Coronary artery (tissue), 2 donors: Measurements from ENCODE around the gene OTOG.

Experiments
- DNase-seq: peaks from one replicate; pipeline ENCODE4 v3.0.0-alpha.2; 2017; ENCODE audit warnings: low spot score
- H3K27ac ChIP-seq, 2 donors: fragments of 200-600 bp; sonication (generic); one replicate each; pipeline ENCODE4 v1.5.1; 2016 to 2019
- H3K4me3 ChIP-seq: fragments of 200-600 bp; sonication (generic); 2 replicates; pipeline ENCODE4 v1.5.1; 2016; ENCODE audit warnings: mild to moderate bottlenecking, moderate library complexity
- TF ChIP-seq, protein P1 (sequence below): fragments of 200-600 bp; sonication (generic); IDR thresholded peaks from one replicate; pipeline ENCODE4 v1.5.1; 2019; ENCODE audit warnings: antibody characterized with exemption

OTOG gene

DNA sequence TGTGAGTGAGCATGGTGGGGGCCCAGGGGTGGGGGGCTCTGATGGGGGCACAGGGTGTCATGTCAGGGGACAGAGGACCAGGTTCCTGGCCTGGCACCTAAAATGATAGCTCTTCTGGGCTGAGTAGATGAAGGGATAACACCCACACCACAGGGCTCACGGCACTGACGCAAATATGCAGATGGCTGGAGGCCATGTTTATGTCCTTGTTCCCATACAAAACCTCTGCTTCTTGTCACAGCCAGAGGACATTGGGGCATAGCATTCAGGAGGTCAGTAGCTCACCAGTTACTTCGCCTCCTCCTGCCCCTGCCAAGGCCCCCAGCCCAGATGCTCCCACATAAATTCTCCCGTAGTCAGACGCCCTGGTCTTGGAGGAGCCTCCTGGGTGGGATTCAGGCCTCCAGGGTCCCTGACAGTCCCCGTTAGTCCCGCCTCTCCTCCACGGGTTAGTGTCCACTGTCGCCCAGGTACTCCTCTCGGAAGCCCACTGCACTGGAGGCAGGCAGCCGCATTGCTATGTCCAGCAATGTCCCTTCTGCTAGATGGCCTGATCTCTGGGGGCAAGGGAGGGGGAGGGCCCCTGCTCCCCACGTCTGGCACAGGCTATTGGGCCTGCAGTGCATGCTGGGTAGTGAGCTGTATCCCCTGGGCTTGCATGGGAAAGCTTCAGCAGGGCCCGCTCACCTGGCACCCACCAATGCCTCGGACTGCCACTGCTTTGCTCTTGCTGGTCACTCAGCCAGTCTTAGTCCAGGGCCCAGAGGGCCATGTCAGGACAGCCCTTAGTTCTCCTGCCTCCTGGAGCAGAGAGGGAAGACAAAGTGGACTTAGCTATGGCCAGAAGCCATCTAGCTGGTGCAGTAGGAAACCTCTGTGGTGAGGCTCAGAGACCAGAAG, 96.7 kb downstream of the OTOG start:
- Histone ChIP-seq H3K4me3 (no peak overlapping the region), H3K27ac (no peak overlapping the region)
- TF ChIP-seq, protein P1, sequence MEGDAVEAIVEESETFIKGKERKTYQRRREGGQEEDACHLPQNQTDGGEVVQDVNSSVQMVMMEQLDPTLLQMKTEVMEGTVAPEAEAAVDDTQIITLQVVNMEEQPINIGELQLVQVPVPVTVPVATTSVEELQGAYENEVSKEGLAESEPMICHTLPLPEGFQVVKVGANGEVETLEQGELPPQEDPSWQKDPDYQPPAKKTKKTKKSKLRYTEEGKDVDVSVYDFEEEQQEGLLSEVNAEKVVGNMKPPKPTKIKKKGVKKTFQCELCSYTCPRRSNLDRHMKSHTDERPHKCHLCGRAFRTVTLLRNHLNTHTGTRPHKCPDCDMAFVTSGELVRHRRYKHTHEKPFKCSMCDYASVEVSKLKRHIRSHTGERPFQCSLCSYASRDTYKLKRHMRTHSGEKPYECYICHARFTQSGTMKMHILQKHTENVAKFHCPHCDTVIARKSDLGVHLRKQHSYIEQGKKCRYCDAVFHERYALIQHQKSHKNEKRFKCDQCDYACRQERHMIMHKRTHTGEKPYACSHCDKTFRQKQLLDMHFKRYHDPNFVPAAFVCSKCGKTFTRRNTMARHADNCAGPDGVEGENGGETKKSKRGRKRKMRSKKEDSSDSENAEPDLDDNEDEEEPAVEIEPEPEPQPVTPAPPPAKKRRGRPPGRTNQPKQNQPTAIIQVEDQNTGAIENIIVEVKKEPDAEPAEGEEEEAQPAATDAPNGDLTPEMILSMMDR, result no peak
- DNase-seq, result no peak

DNA sequence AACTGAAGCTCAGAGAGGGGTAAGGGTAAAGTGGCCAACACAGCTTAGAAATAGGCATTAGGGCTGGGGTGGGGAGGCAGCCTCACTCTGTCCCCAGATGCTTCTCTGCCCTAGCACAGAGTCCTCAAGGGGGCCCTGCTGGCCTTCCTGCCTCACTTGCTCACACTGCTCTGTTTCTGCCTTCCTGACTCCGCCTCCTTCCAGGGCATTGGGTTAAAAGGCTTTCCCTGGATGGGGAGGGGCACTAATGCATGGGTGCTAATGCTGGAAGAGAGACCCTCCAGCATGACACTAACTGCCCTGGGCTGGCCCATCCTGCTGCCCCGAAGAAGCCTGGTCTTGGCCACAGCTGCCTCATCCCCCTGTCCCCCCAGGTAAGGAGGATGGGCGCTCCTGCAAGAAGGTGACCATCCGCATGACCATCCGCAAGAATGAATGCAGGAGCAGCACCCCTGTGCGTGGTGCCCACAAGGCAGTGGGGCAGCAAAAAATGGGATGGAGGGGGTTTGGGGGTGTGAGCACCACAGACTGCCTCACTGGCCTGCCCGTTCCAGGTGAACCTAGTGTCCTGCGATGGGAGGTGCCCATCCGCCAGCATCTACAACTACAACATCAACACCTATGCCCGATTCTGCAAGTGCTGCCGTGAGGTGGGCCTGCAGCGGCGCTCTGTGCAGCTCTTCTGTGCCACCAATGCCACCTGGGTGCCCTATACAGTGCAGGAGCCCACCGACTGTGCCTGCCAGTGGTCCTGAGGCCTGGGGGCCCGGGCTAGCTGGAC, 98.3 kb downstream of the OTOG start:
- TF ChIP-seq, protein P1, result no peak
- Histone ChIP-seq H3K4me3 (no peak overlapping the region), H3K27ac (no peak overlapping the region)
- DNase-seq, result no peak

DNA sequence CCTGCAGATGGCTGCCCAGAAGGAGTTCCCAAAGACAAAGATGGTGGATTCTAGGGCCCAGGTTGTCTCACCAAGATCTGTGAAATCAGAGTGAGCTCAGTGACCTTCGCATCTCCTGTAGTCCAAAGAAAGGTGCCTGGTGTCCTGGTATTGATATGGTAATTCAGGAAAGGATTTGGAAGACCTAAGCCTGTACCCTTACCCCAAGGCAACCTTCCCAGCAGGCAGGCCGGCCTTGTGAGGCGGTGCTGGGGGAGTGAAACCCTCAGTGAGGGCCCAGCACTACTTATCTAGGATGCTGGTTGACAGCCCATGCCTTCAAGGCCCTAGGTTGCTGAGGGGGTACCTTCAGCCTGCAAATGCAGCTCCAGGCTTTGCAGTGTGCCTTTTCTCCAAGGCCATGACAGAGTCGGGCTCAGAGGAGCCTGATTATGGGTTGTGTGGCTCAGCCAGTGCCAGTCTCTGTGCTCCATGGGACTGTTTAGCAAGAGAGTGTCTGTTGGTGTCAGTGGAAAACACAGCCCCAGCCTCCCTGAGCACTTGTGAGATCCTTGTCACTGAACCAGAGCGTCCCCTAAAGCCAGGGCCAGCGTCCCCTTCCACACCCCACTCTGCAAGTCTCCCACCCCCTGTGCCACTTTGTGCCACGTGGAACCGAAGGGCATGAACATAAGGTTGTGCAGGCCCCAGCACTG, 99.5 kb downstream of the OTOG start:
- Histone ChIP-seq H3K4me3 (no peak overlapping the region), H3K27ac (no peak overlapping the region)
- DNase-seq, result no peak
- TF ChIP-seq, protein P1, result no peak

DNA sequence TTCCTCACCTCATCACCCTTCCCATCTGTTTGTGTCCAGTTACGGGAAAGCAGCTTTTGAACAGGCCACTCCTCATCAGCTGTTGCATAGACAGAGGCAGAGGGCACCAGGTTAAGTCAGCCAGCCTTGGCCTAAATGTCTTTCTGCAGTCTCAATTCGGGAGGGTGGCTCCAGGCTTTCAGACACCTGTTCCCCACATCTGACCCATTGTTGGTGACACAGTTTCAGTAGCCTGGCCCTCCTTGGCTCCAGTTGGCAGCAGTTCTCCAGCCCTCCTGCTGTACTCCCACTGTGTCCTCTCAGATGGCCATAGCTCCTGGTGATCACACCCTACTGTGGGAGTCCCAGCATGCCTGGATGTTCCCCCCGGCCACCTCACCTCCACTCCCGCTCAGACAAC, 101.5 kb downstream of the OTOG start:
- TF ChIP-seq, protein P1, result no peak
- H3K4me3 ChIP-seq, result no peak overlapping the region
- no peak for DNase-seq
- no peak overlapping the region for H3K27ac ChIP-seq

DNA sequence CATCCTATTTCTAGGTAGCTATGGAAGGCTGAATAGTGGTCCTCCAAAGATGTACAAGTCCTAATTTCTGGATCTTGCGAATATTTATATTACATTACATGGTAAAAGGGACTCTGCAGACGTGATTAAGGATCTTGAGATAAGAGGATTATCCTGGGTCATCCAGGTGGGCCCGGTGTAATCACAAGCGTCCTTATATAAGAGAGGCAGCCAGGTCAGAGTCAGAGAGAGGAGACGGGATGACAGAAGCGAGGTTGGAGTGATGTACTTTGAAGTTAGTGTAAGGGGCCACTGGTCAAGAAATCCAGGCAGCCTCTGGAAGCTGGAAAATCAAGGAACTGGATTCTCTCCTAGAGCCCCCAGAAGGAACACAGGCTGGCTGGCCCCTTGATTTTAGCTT, 102.2 kb downstream of the OTOG start:
- Histone ChIP-seq H3K4me3 (no peak overlapping the region), H3K27ac (no peak overlapping the region)
- TF ChIP-seq, protein P1, result no peak
- DNase-seq, result no peak

DNA sequence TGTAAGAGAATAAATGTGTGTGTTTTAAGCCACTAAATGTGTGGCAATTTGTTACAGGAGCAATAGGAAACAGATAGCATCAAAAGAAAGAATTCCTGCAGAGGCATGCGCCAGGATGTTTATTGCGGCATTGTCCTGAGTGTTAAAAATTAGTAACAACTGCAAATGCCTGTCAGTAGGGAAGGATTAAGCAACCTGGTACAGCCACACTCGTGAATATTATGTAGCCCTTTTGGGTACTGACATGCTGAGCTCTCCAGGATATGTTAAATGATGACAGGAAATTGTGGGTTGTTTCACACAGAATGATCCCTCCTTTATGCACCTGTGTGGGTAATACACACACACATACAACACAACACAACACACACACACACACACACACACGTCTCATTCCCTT, 102.6 kb downstream of the OTOG start:
- H3K4me3 ChIP-seq, result no peak overlapping the region
- H3K27ac ChIP-seq, result no peak overlapping the region
- TF ChIP-seq, protein P1, result no peak
- no peak for DNase-seq
